ENCODE measurements around the gene PLCB3. TPM values are rescaled to one million over a fixed set of nuclear protein-coding genes. Genes with fewer than 3 reads are reported as not detected.
A peak's percentile ranks its signal among the peaks of the same experiment; 100 is the strongest.

PLCB3 gene
- total and polyA plus RNA-seq, 2 of the 13 experiments (the other 11 are each of a cell fraction or from before 2014, with no cell fraction given): 7.5 to 13.8 TPM

DNA sequence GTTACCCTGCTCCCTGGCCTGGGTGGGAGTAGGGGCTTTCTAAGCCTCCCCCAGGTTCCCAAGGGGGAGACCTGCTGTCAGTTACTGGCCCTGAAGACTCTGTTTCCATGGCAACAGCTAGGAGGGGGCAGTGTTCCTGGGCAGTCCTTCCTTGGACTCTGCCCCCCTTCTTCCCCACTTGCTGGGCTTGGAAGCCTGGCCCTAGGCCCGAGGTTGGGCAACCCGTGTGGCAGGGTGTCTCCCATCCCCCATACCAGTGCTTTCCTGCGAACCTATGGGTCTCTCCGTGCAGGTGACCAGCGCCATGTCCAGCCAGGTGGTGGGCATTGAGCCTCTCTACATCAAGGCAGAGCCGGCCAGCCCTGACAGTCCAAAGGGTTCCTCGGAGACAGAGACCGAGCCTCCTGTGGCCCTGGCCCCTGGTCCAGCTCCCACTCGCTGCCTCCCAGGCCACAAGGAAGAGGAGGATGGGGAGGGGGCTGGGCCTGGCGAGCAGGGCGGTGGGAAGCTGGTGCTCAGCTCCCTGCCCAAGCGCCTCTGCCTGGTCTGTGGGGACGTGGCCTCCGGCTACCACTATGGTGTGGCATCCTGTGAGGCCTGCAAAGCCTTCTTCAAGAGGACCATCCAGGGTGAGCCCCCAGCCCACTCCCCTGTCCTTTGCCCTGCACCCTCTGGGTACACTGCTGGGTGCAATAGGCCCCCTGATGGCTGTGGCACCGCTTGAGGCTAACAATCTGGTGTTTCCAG lies 55.7 kb downstream of the PLCB3 start (continued):
- TF ChIP-seq REST (IDR thresholded peaks at IDR 0.05; ENCODE audit: borderline replicate concordance in 1 of 2, low read depth in 1 of 2, low read length in 2 of 2): no peak
- TF ChIP-seq NR2F1 (CRISPR knock-in tag; IDR thresholded peaks at IDR 0.05): no peak
- TF ChIP-seq, protein P1, sequence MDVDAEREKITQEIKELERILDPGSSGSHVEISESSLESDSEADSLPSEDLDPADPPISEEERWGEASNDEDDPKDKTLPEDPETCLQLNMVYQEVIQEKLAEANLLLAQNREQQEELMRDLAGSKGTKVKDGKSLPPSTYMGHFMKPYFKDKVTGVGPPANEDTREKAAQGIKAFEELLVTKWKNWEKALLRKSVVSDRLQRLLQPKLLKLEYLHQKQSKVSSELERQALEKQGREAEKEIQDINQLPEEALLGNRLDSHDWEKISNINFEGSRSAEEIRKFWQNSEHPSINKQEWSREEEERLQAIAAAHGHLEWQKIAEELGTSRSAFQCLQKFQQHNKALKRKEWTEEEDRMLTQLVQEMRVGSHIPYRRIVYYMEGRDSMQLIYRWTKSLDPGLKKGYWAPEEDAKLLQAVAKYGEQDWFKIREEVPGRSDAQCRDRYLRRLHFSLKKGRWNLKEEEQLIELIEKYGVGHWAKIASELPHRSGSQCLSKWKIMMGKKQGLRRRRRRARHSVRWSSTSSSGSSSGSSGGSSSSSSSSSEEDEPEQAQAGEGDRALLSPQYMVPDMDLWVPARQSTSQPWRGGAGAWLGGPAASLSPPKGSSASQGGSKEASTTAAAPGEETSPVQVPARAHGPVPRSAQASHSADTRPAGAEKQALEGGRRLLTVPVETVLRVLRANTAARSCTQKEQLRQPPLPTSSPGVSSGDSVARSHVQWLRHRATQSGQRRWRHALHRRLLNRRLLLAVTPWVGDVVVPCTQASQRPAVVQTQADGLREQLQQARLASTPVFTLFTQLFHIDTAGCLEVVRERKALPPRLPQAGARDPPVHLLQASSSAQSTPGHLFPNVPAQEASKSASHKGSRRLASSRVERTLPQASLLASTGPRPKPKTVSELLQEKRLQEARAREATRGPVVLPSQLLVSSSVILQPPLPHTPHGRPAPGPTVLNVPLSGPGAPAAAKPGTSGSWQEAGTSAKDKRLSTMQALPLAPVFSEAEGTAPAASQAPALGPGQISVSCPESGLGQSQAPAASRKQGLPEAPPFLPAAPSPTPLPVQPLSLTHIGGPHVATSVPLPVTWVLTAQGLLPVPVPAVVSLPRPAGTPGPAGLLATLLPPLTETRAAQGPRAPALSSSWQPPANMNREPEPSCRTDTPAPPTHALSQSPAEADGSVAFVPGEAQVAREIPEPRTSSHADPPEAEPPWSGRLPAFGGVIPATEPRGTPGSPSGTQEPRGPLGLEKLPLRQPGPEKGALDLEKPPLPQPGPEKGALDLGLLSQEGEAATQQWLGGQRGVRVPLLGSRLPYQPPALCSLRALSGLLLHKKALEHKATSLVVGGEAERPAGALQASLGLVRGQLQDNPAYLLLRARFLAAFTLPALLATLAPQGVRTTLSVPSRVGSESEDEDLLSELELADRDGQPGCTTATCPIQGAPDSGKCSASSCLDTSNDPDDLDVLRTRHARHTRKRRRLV (CRISPR knock-in tag; IDR thresholded peaks at IDR 0.05): 0 out of 2 replicates have a peak, but pooled peaks have one; percentile 19
- 0 out of 2 replicates have a peak, but pooled peaks have one; percentile 54 for TF ChIP-seq DPF2 (CRISPR knock-in tag; IDR thresholded peaks at IDR 0.05; ENCODE audit: borderline replicate concordance, low read depth)
- TF ChIP-seq ZNF160 (CRISPR knock-in tag; IDR thresholded peaks at IDR 0.05): peak; percentile 56; the same call in 1 of the 2 replicates
- peak; percentile 80 for TF ChIP-seq HNRNPL (IDR thresholded peaks at IDR 0.05; ENCODE audit: low read depth, low read length)
- no peak for TF ChIP-seq ZNF331 (CRISPR knock-in tag; IDR thresholded peaks at IDR 0.05)
- TF ChIP-seq, protein P2, sequence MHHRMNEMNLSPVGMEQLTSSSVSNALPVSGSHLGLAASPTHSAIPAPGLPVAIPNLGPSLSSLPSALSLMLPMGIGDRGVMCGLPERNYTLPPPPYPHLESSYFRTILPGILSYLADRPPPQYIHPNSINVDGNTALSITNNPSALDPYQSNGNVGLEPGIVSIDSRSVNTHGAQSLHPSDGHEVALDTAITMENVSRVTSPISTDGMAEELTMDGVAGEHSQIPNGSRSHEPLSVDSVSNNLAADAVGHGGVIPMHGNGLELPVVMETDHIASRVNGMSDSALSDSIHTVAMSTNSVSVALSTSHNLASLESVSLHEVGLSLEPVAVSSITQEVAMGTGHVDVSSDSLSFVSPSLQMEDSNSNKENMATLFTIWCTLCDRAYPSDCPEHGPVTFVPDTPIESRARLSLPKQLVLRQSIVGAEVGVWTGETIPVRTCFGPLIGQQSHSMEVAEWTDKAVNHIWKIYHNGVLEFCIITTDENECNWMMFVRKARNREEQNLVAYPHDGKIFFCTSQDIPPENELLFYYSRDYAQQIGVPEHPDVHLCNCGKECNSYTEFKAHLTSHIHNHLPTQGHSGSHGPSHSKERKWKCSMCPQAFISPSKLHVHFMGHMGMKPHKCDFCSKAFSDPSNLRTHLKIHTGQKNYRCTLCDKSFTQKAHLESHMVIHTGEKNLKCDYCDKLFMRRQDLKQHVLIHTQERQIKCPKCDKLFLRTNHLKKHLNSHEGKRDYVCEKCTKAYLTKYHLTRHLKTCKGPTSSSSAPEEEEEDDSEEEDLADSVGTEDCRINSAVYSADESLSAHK (CRISPR knock-in tag; IDR thresholded peaks at IDR 0.05; ENCODE audit: borderline replicate concordance): no peak
- peak; percentile 48; the same call in 1 of the 2 replicates for TF ChIP-seq ZNF782 (CRISPR knock-in tag; IDR thresholded peaks at IDR 0.05; ENCODE audit: borderline replicate concordance)
- TF ChIP-seq ZNF263 (CRISPR knock-in tag; IDR thresholded peaks at IDR 0.05): peak; percentile 26; the same call in 1 of the 2 replicates
- peak; percentile 33; the same call in 1 of the 2 replicates for TF ChIP-seq MEIS1 (CRISPR knock-in tag; IDR thresholded peaks at IDR 0.05; ENCODE audit: borderline replicate concordance)
- TF ChIP-seq CENPX (CRISPR knock-in tag; IDR thresholded peaks at IDR 0.05): no peak
- TF ChIP-seq CCDC6 (CRISPR knock-in tag; IDR thresholded peaks at IDR 0.05): no peak
- no peak for TF ChIP-seq ETV6 (CRISPR knock-in tag; conservative IDR thresholded peaks at IDR 0.05)
